Stomach (tissue), 4 donors: Measurements from ENCODE around the gene GIMAP2.

ENCODE experiments used
- CTCF ChIP-seq, 7 experiments: fragments of 450-650 bp in 4 of 7; fragments of 200-600 bp in 3 of 7; sonication (generic) in 3 of 7; IDR thresholded peaks; one replicate each; pipeline ENCODE4 v1.5.1; 2016 to 2019; ENCODE audit warnings: antibody characterized with exemption in 7 of 7, control low read depth in 2 of 7, mild to moderate bottlenecking in 1 of 7
- POLR2A ChIP-seq, 4 donors: fragments of 450-650 bp; IDR thresholded peaks; one replicate each; pipeline ENCODE4 v1.6.1; 2016; ENCODE audit warnings: antibody characterized with exemption in 4 of 4, control low read depth in 2 of 4, mild to moderate bottlenecking in 1 of 4, moderate library complexity in 1 of 4
- POLR2AphosphoS5 ChIP-seq, 3 donors: sonication (generic); formaldehyde crosslinking; IDR thresholded peaks; one replicate each; pipeline ENCODE4 v1.6.1; 2016; ENCODE audit warnings: antibody characterized with exemption in 3 of 3

GRCh38 chr7:150740053-150740452, 54.5 kb downstream of the GIMAP2 start:
- TF ChIP-seq CTCF (IDR thresholded peaks at IDR 0.05) (no peak), POLR2AphosphoS5 (IDR thresholded peaks at IDR 0.05) (peak in 1 of 3 donors; percentile 17), POLR2A (IDR thresholded peaks at IDR 0.05) (no peak)
